HL-60 (cell line): ENCODE data around the gene HIGD1A.

ENCODE experiments used
- POLR2AphosphoS5 ChIP-seq: IDR thresholded peaks from 2 replicates; pipeline ENCODE4 v1.6.1; 2012; ENCODE audit warnings: low read depth
- TF ChIP-seq, protein P1 (sequence below): IDR thresholded peaks from one replicate; pipeline ENCODE4 v1.5.1; 2011; ENCODE audit warnings: low read length, control low read depth, inconsistent platforms; ENCODE audit not compliant: insufficient read depth
- TF ChIP-seq, protein P2 (sequence below): IDR thresholded peaks from 2 replicates; pipeline ENCODE4 v1.6.1; 2012; ENCODE audit warnings: low read depth; ENCODE audit not compliant: insufficient replicate concordance

DNA sequence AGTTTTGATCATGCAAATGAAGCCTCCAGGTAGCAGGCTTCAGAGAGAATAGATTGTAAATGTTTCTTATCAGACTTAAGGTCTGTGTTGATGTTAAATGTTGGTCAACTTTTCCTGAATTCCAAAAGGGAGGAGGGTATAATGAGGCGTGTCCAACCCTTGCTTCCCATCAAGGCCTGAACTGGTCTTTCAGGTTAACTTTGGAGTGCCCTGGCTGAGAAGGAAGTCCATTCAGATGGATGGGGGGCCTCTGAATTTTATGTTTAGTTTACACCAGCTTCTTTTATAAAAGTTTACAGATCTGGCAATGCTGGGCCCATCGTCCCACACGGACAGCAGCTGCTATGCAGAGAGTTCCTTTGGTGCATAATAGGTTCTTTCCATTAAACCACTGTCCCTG lies 40.2 kb downstream of the HIGD1A start:
- TF ChIP-seq, protein P1, sequence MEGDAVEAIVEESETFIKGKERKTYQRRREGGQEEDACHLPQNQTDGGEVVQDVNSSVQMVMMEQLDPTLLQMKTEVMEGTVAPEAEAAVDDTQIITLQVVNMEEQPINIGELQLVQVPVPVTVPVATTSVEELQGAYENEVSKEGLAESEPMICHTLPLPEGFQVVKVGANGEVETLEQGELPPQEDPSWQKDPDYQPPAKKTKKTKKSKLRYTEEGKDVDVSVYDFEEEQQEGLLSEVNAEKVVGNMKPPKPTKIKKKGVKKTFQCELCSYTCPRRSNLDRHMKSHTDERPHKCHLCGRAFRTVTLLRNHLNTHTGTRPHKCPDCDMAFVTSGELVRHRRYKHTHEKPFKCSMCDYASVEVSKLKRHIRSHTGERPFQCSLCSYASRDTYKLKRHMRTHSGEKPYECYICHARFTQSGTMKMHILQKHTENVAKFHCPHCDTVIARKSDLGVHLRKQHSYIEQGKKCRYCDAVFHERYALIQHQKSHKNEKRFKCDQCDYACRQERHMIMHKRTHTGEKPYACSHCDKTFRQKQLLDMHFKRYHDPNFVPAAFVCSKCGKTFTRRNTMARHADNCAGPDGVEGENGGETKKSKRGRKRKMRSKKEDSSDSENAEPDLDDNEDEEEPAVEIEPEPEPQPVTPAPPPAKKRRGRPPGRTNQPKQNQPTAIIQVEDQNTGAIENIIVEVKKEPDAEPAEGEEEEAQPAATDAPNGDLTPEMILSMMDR = no peak
- TF ChIP-seq POLR2AphosphoS5 = no peak
- TF ChIP-seq, protein P2, sequence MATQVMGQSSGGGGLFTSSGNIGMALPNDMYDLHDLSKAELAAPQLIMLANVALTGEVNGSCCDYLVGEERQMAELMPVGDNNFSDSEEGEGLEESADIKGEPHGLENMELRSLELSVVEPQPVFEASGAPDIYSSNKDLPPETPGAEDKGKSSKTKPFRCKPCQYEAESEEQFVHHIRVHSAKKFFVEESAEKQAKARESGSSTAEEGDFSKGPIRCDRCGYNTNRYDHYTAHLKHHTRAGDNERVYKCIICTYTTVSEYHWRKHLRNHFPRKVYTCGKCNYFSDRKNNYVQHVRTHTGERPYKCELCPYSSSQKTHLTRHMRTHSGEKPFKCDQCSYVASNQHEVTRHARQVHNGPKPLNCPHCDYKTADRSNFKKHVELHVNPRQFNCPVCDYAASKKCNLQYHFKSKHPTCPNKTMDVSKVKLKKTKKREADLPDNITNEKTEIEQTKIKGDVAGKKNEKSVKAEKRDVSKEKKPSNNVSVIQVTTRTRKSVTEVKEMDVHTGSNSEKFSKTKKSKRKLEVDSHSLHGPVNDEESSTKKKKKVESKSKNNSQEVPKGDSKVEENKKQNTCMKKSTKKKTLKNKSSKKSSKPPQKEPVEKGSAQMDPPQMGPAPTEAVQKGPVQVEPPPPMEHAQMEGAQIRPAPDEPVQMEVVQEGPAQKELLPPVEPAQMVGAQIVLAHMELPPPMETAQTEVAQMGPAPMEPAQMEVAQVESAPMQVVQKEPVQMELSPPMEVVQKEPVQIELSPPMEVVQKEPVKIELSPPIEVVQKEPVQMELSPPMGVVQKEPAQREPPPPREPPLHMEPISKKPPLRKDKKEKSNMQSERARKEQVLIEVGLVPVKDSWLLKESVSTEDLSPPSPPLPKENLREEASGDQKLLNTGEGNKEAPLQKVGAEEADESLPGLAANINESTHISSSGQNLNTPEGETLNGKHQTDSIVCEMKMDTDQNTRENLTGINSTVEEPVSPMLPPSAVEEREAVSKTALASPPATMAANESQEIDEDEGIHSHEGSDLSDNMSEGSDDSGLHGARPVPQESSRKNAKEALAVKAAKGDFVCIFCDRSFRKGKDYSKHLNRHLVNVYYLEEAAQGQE = no peak
